ENCODE data around the gene BARX1.
"Not testable (repeated sequence)": the region's sequence is repeated elsewhere in the genome, so short reads cannot be mapped to it uniquely, and the experiment has no call there.

Gene BARX1

GRCh38 chr9:93951655-93952118, 3.5 kb downstream of the BARX1 start:
- DNase-seq (ENCODE audit: low read depth in 2 of 2), result no peak

- DNase-seq (ENCODE audit: low read depth in 2 of 2), result no peak
These were observed 4.2 kb downstream of the BARX1 start for GRCh38 chr9:93950619-93951601.

- no peak for DNase-seq (ENCODE audit: low read depth in 2 of 2)
These were observed 5.3 kb downstream of the BARX1 start for GRCh38 chr9:93949694-93950449.

GRCh38 chr9:93949073-93949693, 6.0 kb downstream of the BARX1 start:
- DNase-seq (ENCODE audit: low read depth in 2 of 2), result no peak

- DNase-seq (ENCODE audit: low read depth in 2 of 2), result no peak
These were observed 6.6 kb downstream of the BARX1 start for GRCh38 chr9:93948441-93949072.

GRCh38 chr9:93947409-93948070, 7.6 kb downstream of the BARX1 start:
- DNase-seq (ENCODE audit: low read depth in 2 of 2), result no peak

GRCh38 chr9:93946338-93946712, 8.8 kb downstream of the BARX1 start:
- DNase-seq (ENCODE audit: low read depth in 2 of 2), result no peak

- no peak for DNase-seq (ENCODE audit: low read depth in 2 of 2)
These were observed 9.5 kb downstream of the BARX1 start for GRCh38 chr9:93945400-93946337.

GRCh38 chr9:93944011-93944410, 11.1 kb downstream of the BARX1 start:
- no peak for DNase-seq (ENCODE audit: low read depth in 2 of 2)

GRCh38 chr9:93942161-93942560, 13.0 kb downstream of the BARX1 start:
- DNase-seq (ENCODE audit: low read depth in 2 of 2), result no peak

GRCh38 chr9:93941493-93941892, 13.7 kb downstream of the BARX1 start:
- no peak for DNase-seq (ENCODE audit: low read depth in 2 of 2)

- no peak for DNase-seq (ENCODE audit: low read depth in 2 of 2)
These were observed 14.2 kb downstream of the BARX1 start for GRCh38 chr9:93940951-93941350.

GRCh38 chr9:93939589-93939988, 15.6 kb downstream of the BARX1 start:
- not testable (repeated sequence) for DNase-seq (ENCODE audit: low read depth in 2 of 2)

- no peak for DNase-seq (ENCODE audit: low read depth in 2 of 2)
These were observed 18.0 kb downstream of the BARX1 start for GRCh38 chr9:93937193-93937592.

- no peak for DNase-seq (ENCODE audit: low read depth in 2 of 2)
These were observed 23.2 kb downstream of the BARX1 start for GRCh38 chr9:93931905-93932304.

GRCh38 chr9:93930070-93930469, 25.1 kb downstream of the BARX1 start:
- no peak for DNase-seq (ENCODE audit: low read depth in 2 of 2)

GRCh38 chr9:93929231-93929630, 25.9 kb downstream of the BARX1 start:
- no peak for DNase-seq (ENCODE audit: low read depth in 2 of 2)

GRCh38 chr9:93922535-93922934, 32.6 kb downstream of the BARX1 start:
- DNase-seq (ENCODE audit: low read depth in 2 of 2), result no peak

- DNase-seq (ENCODE audit: low read depth in 2 of 2), result no peak
These were observed 34.9 kb downstream of the BARX1 start for GRCh38 chr9:93920131-93920800.

GRCh38 chr9:93918061-93918460, 37.1 kb downstream of the BARX1 start:
- DNase-seq (ENCODE audit: low read depth in 2 of 2), result no peak
